Astrocyte (in vitro differentiated cells and primary cell): ENCODE measurements around the gene ITGB8. TPM values are rescaled to one million over a fixed set of nuclear protein-coding genes. Genes with fewer than 3 reads are reported as not detected.

ENCODE experiments used
- DNase-seq: peaks from one replicate; pipeline ENCODE4 v3.0.0-alpha.2; 2010; ENCODE audit warnings: low read depth
- FAIRE-seq: peaks from 2 replicates; lab custom pipeline; 2011; peaks lifted over from hg19 to GRCh38; lab: Jason Lieb, UNC
- H2AFZ ChIP-seq: 2 replicates; pipeline ENCODE4 v1.6.0; 2012; ENCODE audit warnings: low read depth, low read length, inconsistent platforms
- H3K27ac ChIP-seq: 2 replicates; pipeline ENCODE4 v1.5.1; 2011; ENCODE audit warnings: low read depth, low read length, inconsistent platforms
- H3K27me3 ChIP-seq: 2 replicates; pipeline ENCODE4 v1.6.0; 2011; ENCODE audit warnings: low read length, inconsistent platforms; ENCODE audit not compliant: insufficient read depth
- H3K36me3 ChIP-seq: 2 replicates; pipeline ENCODE4 v1.5.1; 2011; ENCODE audit warnings: low read length, inconsistent platforms; ENCODE audit not compliant: insufficient read depth
- H3K4me1 ChIP-seq: 2 replicates; pipeline ENCODE4 v1.5.1; 2011; ENCODE audit warnings: low read length, inconsistent platforms; ENCODE audit not compliant: insufficient read depth
- H3K4me2 ChIP-seq: 2 replicates; pipeline ENCODE4 v1.6.0; 2012; ENCODE audit warnings: low read length, inconsistent platforms
- H3K4me3 ChIP-seq: 2 replicates; pipeline ENCODE4 v1.5.1; 2011; ENCODE audit warnings: low read depth, mild to moderate bottlenecking, low read length, inconsistent platforms; ENCODE audit not compliant: insufficient read depth
- H3K79me2 ChIP-seq: 2 replicates; pipeline ENCODE4 v1.6.0; 2012; ENCODE audit warnings: mild to moderate bottlenecking, low read length, inconsistent platforms; ENCODE audit not compliant: insufficient read depth
- H3K9ac ChIP-seq: 2 replicates; pipeline ENCODE4 v1.6.0; 2012; ENCODE audit warnings: mild to moderate bottlenecking, low read length, inconsistent platforms
- H3K9me3 ChIP-seq: 2 replicates; pipeline ENCODE4 v1.5.1; 2012; ENCODE audit warnings: low read depth, mild to moderate bottlenecking, low read length, inconsistent platforms; ENCODE audit not compliant: insufficient read depth
- H4K20me1 ChIP-seq: 2 replicates; pipeline ENCODE4 v1.6.0; 2012; ENCODE audit warnings: low read length, inconsistent platforms; ENCODE audit not compliant: insufficient read depth
- H3K27ac Mint-ChIP-seq: one replicate; pipeline ENCODE4 v1.8.0; 2021; ENCODE audit warnings: mild to moderate bottlenecking, mixed read lengths; ENCODE audit not compliant: unreplicated experiment
- H3K27me3 Mint-ChIP-seq: one replicate; pipeline ENCODE4 v1.8.0; 2021; ENCODE audit warnings: low read depth, mixed read lengths; ENCODE audit not compliant: unreplicated experiment
- H3K36me3 Mint-ChIP-seq: one replicate; pipeline ENCODE4 v1.8.0; 2021; ENCODE audit warnings: low read depth, mixed read lengths; ENCODE audit not compliant: unreplicated experiment
- H3K4me1 Mint-ChIP-seq: one replicate; pipeline ENCODE4 v1.8.0; 2021; ENCODE audit warnings: low read depth, mixed read lengths; ENCODE audit not compliant: unreplicated experiment
- H3K4me3 Mint-ChIP-seq: one replicate; pipeline ENCODE4 v1.8.0; 2021; ENCODE audit warnings: mild to moderate bottlenecking, moderate library complexity, mixed read lengths; ENCODE audit not compliant: unreplicated experiment
- H3K9me3 Mint-ChIP-seq: one replicate; pipeline ENCODE4 v1.8.0; 2021; ENCODE audit warnings: mild to moderate bottlenecking, mixed read lengths; ENCODE audit not compliant: unreplicated experiment
- EZH2 ChIP-seq: IDR thresholded peaks from 2 replicates; pipeline ENCODE4 v1.6.1; 2012; ENCODE audit warnings: mild to moderate bottlenecking, low read length, inconsistent platforms; ENCODE audit not compliant: insufficient read depth
- total RNA-seq: library from RNA; stranded (reverse); gene quantifications from 2 replicates; pipeline ENCODE4 v1.2.1, GENCODE V29; 2021
- TF ChIP-seq, protein P1 (sequence below): IDR thresholded peaks from 2 replicates; pipeline ENCODE4 v1.5.1; 2011; ENCODE audit warnings: low read depth, mild to moderate bottlenecking, inconsistent platforms, low read length, moderate library complexity; ENCODE audit not compliant: insufficient read depth

The ITGB8 gene
- total RNA-seq, 1 donor from 2014 or later: 10.8 TPM

DNA sequence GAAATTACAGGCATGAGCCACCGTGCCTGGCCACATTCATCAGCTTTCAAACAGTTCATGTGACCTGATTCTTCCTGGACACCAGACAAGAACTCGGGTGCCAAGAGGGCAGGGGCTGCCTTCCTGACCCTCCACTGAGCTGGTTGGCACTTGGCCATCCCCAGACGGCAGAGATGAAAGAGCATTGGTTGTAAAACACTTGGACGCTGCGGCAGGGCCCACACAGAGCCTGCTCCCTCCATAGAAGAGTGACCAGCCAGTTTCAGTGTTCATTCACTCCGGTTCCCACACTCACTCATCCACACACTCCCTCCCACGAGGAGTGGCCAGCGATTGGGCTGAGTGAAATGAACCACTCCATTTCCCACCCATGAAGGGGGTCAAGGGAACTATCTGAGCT, 112.3 kb downstream of the ITGB8 start:
- Mint-ChIP-seq H3K9me3 (peaks cover 6% of the 10 kb centered on the region), H3K4me3 (no peak overlapping the region), H3K27me3 (peaks cover 5% of the 10 kb centered on the region), H3K27ac (no peak overlapping the region), H3K4me1 (peaks cover 11% of the 10 kb centered on the region), H3K36me3 (no peaks in the 10 kb centered on the region)
- DNase-seq (no peak), FAIRE-seq (no peak)
- Histone ChIP-seq H3K9me3 (no peaks in the 10 kb centered on the region), H3K36me3 (no peaks in the 10 kb centered on the region), H3K9ac (no peak overlapping the region), H4K20me1 (no peaks in the 10 kb centered on the region), H3K4me1 (no peaks in the 10 kb centered on the region), H3K4me2 (no peak overlapping the region), H3K27ac (no peak overlapping the region), H3K4me3 (no peak overlapping the region), H2AFZ (no peak overlapping the region), H3K79me2 (no peaks in the 10 kb centered on the region), H3K27me3 (no peaks in the 10 kb centered on the region)
- no peak for TF ChIP-seq EZH2
- TF ChIP-seq, protein P1, sequence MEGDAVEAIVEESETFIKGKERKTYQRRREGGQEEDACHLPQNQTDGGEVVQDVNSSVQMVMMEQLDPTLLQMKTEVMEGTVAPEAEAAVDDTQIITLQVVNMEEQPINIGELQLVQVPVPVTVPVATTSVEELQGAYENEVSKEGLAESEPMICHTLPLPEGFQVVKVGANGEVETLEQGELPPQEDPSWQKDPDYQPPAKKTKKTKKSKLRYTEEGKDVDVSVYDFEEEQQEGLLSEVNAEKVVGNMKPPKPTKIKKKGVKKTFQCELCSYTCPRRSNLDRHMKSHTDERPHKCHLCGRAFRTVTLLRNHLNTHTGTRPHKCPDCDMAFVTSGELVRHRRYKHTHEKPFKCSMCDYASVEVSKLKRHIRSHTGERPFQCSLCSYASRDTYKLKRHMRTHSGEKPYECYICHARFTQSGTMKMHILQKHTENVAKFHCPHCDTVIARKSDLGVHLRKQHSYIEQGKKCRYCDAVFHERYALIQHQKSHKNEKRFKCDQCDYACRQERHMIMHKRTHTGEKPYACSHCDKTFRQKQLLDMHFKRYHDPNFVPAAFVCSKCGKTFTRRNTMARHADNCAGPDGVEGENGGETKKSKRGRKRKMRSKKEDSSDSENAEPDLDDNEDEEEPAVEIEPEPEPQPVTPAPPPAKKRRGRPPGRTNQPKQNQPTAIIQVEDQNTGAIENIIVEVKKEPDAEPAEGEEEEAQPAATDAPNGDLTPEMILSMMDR: no peak

DNA sequence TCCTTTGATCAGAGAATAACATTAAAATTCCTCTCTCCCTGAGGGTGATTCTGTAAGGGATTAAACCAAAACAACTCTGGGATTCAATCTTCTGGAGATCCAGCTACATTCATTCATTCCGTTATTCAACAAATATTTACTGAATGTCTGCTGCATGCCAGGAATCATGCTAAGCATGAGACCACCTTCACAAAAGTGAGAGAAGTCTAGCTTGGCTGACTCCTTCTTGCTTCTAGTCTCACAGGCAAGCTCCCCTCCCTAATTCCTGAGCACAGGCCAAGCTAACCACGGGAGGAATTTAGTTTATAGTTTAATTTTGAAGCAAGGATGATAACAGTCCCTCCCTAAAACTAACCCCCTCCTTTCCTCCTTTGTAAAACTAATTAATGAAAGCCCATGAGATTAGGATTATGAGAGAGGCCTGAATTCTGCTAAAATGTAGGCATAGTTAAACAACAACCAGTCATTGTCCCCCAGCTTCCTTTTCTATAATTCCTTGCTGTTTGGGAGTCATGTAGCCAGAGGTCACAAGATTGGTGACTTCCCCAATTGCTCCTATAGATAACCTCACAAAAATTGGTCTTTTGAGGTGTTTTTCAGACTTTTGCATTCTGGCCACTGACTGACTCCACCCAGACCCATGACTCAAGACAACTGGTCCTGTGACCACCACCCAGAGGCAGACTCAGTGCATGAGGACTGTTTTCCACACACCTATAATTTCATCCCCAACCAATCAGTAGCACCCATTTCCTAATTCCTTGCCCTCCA, 113.5 kb downstream of the ITGB8 start:
- no peak overlapping the region for H2AFZ ChIP-seq
- no peak overlapping the region for H3K27ac Mint-ChIP-seq
- peak; percentile 84 for DNase-seq

More for the DNA sequence above, 113.5 kb downstream of the ITGB8 start:
- Histone ChIP-seq H3K27ac (peak overlapping the region; percentile 7), H3K36me3 (no peaks in the 10 kb centered on the region), H3K4me3 (no peak overlapping the region), H3K79me2 (no peaks in the 10 kb centered on the region), H3K9me3 (no peaks in the 10 kb centered on the region), H3K9ac (no peak overlapping the region), H3K4me1 (no peaks in the 10 kb centered on the region), H4K20me1 (no peaks in the 10 kb centered on the region), H3K4me2 (no peak overlapping the region), H3K27me3 (no peaks in the 10 kb centered on the region)
- peaks cover 4% of the 10 kb centered on the region for H3K27me3 Mint-ChIP-seq
- no peak for FAIRE-seq
- H3K9me3 Mint-ChIP-seq: peaks cover 6% of the 10 kb centered on the region
- H3K4me3 Mint-ChIP-seq: peak overlapping the region; percentile 10
- H3K4me1 Mint-ChIP-seq: peaks cover 11% of the 10 kb centered on the region
- H3K36me3 Mint-ChIP-seq: no peaks in the 10 kb centered on the region
- no peak for TF ChIP-seq EZH2
- TF ChIP-seq, protein P1: no peak
